ENCODE data around the gene CDC42BPG. TPM values are rescaled to one million over a fixed set of nuclear protein-coding genes. Genes with fewer than 3 reads are reported as not detected.

The CDC42BPG gene
- total RNA-seq, 1 experiment from 2014 or later: 30.1 TPM

DNA sequence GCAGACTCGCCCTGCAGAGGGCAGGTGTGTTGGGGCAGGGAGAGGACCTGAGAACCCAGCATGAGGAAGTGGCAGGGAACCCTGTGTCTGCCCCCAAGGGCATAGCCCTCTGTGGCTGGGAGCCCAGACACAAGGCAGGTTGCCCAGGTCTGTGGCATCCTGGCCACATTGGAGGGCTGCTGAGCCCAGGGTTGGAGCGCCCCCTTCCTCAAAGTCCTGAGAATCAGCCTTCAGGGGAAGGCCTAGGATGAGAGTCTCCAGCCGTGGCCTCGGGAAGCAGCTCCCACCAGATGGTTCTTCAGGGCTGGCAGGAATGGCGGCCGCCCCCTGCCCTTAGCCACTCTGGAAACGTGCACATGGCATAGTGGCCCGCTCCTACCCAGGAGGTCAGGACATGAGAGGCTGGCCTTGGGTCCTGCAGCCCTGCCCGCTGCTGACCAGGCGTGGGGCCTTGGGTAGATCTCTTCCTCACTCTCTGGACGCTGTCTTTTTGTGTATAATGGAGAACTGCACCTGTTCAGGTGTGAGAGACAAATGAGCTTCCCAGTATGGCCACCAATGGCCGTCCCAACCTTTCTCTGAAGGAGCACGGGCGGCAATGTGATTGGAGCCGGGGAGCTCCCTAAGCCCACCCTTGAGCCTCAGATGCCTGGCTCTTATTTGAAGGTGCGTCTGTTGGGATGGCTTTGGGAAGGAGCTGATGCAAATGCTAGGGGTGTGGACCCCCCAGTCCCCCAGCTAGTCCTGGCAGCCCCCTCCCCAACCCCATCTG is 4.6 kb upstream of the CDC42BPG start:
- RAD21 ChIA-PET (ENCODE audit: low non-redundant PET in 1 of 2, low total read pairs in 2 of 2, uncharacterized antibody in 2 of 2, unreplicated experiment in 2 of 2): interaction anchor here (0.6 to 1.4 kb wide), 4 partner anchors 9 to 45 kb away, joined by 3 to 4 read pairs (median 3); no protein-coding TSS in a partner anchor
- BruUV-seq (replicated peaks): no TSS peak
- no peaks in the 10 kb centered on the region for H3K9me3 ChIP-seq (ENCODE audit: control insufficient read depth in 1 of 2, insufficient read depth in 1 of 2, low read depth in 1 of 2, low read length in 2 of 2)
- peaks cover 76 to 92% of the 10 kb centered on the region in 2 experiments for H3K4me1 ChIP-seq (ENCODE audit: control insufficient read depth in 1 of 2, insufficient read depth in 2 of 2, low read length in 2 of 2)
- CTCF ChIA-PET: interaction anchor here (0.7 to 7.3 kb wide), 19 partner anchors 7 to 273 kb away, joined by 3 to 112 read pairs (median 4); partner anchors contain the start of genes ARL2, BATF2, FAU and MRPL49
- ATAC-seq (no peak), DNase-seq (ENCODE audit: low read depth, low spot score) (no peak)
- H3K36me3 ChIP-seq (ENCODE audit: control insufficient read depth in 1 of 2, insufficient read depth in 2 of 2, low read length in 2 of 2): peaks cover 0 to 15% of the 10 kb centered on the region in 2 experiments; a peak in 2 of 4 replicates
- 0 out of 2 replicates have a peak overlapping the region, but pooled peaks have one; percentile 16 for H3K9ac ChIP-seq (ENCODE audit: low read length)
- peak overlapping the region; percentile 61 for H3K27ac ChIP-seq (ENCODE audit: low read depth, low read length)
- H3K4me2 ChIP-seq (ENCODE audit: low read length): peak overlapping the region; percentile 25
- no peak overlapping the region for H2AFZ ChIP-seq (ENCODE audit: low read depth, low read length, poor library complexity, severe bottlenecking)
- POLR2A ChIA-PET: interaction anchor here (1.0 to 6.0 kb wide), 6 partner anchors 8 to 286 kb away, joined by 3 to 36 read pairs (median 5); partner anchors contain the start of genes EHD1 and SF1
- no peaks in the 10 kb centered on the region for H3K9me2 ChIP-seq (ENCODE audit: insufficient read depth)
- H4K20me1 ChIP-seq (ENCODE audit: insufficient read depth): no peaks in the 10 kb centered on the region
- H3K4me3 ChIP-seq (replicated peaks in 1 of 2; ENCODE audit: low read depth in 1 of 2, low read length in 2 of 2): no peak overlapping the region
- H3K27me3 ChIP-seq (ENCODE audit: insufficient read depth, low read length): no peaks in the 10 kb centered on the region
- intact Hi-C loops (cut with micrococcal nuclease): loop anchor here (5.0 to 10.0 kb wide), 4 partner anchors 148 to 406 kb away; partner anchors contain the start of genes BATF2, CAPN1 and SNX15
- peaks cover 12% of the 10 kb centered on the region for H3K79me2 ChIP-seq (ENCODE audit: insufficient read depth, low read length)
- TF ChIP-seq ZNF274 (IDR thresholded peaks at IDR 0.05; ENCODE audit: low read depth, low read length) (no peak), ZFX (IDR thresholded peaks at IDR 0.05) (0 out of 2 replicates have a peak, but pooled peaks have one; percentile 25)
- TF ChIP-seq, protein P1, sequence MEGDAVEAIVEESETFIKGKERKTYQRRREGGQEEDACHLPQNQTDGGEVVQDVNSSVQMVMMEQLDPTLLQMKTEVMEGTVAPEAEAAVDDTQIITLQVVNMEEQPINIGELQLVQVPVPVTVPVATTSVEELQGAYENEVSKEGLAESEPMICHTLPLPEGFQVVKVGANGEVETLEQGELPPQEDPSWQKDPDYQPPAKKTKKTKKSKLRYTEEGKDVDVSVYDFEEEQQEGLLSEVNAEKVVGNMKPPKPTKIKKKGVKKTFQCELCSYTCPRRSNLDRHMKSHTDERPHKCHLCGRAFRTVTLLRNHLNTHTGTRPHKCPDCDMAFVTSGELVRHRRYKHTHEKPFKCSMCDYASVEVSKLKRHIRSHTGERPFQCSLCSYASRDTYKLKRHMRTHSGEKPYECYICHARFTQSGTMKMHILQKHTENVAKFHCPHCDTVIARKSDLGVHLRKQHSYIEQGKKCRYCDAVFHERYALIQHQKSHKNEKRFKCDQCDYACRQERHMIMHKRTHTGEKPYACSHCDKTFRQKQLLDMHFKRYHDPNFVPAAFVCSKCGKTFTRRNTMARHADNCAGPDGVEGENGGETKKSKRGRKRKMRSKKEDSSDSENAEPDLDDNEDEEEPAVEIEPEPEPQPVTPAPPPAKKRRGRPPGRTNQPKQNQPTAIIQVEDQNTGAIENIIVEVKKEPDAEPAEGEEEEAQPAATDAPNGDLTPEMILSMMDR (IDR thresholded peaks at IDR 0.05 in 2 of 3, conservative IDR thresholded peaks at IDR 0.05 in 1 of 3; ENCODE audit: borderline replicate concordance in 1 of 3, insufficient read depth in 1 of 3, low read depth in 2 of 3, low read length in 2 of 3): peak in 2 of 3 experiments; percentile 17 to 35; a peak in 3 of 6 replicates
